Uterus (tissue), 2 donors: ENCODE measurements around the gene ZFP36L2.

Experiments used
- CTCF ChIP-seq, 4 experiments: fragments of 200-600 bp in 2 of 4; fragments of 450-650 bp in 2 of 4; sonication (generic) in 2 of 4; IDR thresholded peaks; one replicate each; pipeline ENCODE4 v1.5.1; 2016 to 2019; ENCODE audit warnings: antibody characterized with exemption in 4 of 4, mild to moderate bottlenecking in 2 of 4, moderate library complexity in 1 of 4
- POLR2A ChIP-seq, 2 donors: fragments of 450-650 bp; IDR thresholded peaks; one replicate each; pipeline ENCODE4 v1.6.1; 2016; ENCODE audit warnings: antibody characterized with exemption in 2 of 2, mild to moderate bottlenecking in 1 of 2, moderate library complexity in 1 of 2

GRCh38 chr2:43266711-43267111 lies 40.3 kb upstream of the ZFP36L2 start:
- TF ChIP-seq POLR2A (IDR thresholded peaks at IDR 0.05) (no peak), CTCF (IDR thresholded peaks at IDR 0.05) (no peak)
